ENCODE results near the gene OSTN.
"Not testable (repeated sequence)": the region's sequence is repeated elsewhere in the genome, so short reads cannot be mapped to it uniquely, and the experiment has no call there.

Gene OSTN

GRCh38 chr3:191198932-191199331 is at the start of gene OSTN:
OSTN (plus strand) TSS chr3:191199241; CDS start chr3:191212533, 13,292 bp downstream.
- DNase-seq = no peak

- DNase-seq = no peak
Observed at GRCh38 chr3:191151653-191152052, 47.4 kb upstream of the OSTN start.

GRCh38 chr3:191154827-191155226 is 44.2 kb upstream of the OSTN start:
- no peak for DNase-seq

- no peak for DNase-seq
Observed at GRCh38 chr3:191158247-191158646, 40.8 kb upstream of the OSTN start.

GRCh38 chr3:191158815-191159214 is 40.2 kb upstream of the OSTN start:
- no peak for DNase-seq

- no peak for DNase-seq
Observed at GRCh38 chr3:191165802-191166201, 33.2 kb upstream of the OSTN start.

- no peak for DNase-seq
Observed at GRCh38 chr3:191166368-191166767, 32.7 kb upstream of the OSTN start.

GRCh38 chr3:191169566-191169965 is 29.5 kb upstream of the OSTN start:
- DNase-seq = no peak

- no peak for DNase-seq
Observed at GRCh38 chr3:191170097-191170496, 28.9 kb upstream of the OSTN start.

GRCh38 chr3:191175102-191175501 is 23.9 kb upstream of the OSTN start:
- no peak for DNase-seq

- no peak for DNase-seq
Observed at GRCh38 chr3:191176038-191176785, 22.8 kb upstream of the OSTN start.

GRCh38 chr3:191185382-191185781 is 13.7 kb upstream of the OSTN start:
- not testable (repeated sequence) for DNase-seq

GRCh38 chr3:191188246-191188645 is 10.8 kb upstream of the OSTN start:
- not testable (repeated sequence) for DNase-seq

GRCh38 chr3:191192270-191192669 is 6.8 kb upstream of the OSTN start:
- DNase-seq = not testable (repeated sequence)

- DNase-seq = no peak
Observed at GRCh38 chr3:191192941-191193340, 6.1 kb upstream of the OSTN start.

- DNase-seq = no peak
Observed at GRCh38 chr3:191197761-191198306, 1.2 kb upstream of the OSTN start.

GRCh38 chr3:191198480-191198879 is 561 bp upstream of the OSTN start:
- DNase-seq = no peak

- no peak for DNase-seq
Observed at GRCh38 chr3:191210032-191210431, 11.0 kb downstream of the OSTN start.

- DNase-seq = no peak
Observed at GRCh38 chr3:191216510-191216909, 17.5 kb downstream of the OSTN start.

- no peak for DNase-seq
Observed at GRCh38 chr3:191217301-191217700, 18.3 kb downstream of the OSTN start.

- DNase-seq = no peak
Observed at GRCh38 chr3:191220908-191221307, 21.9 kb downstream of the OSTN start.

- DNase-seq = no peak
Observed at GRCh38 chr3:191221638-191222037, 22.6 kb downstream of the OSTN start.

GRCh38 chr3:191227541-191227940 is 28.5 kb downstream of the OSTN start:
- no peak for DNase-seq

GRCh38 chr3:191234216-191234615 is 35.2 kb downstream of the OSTN start:
- DNase-seq = no peak
